GM12878 (cell line): ENCODE results near the gene PPP5C. TPM values are rescaled to one million over a fixed set of nuclear protein-coding genes. Genes with fewer than 3 reads are reported as not detected.
A peak's percentile ranks its signal among the peaks of the same experiment; 100 is the strongest.

Experiments used
- FOXK2 ChIP-seq: fragments of 450-650 bp; IDR thresholded peaks from 2 replicates; pipeline ENCODE4 v1.6.1; 2017; ENCODE audit warnings: mild to moderate bottlenecking, moderate library complexity
- KDM1A ChIP-seq: fragments of 200-600 bp; sonication (generic); IDR thresholded peaks from 2 replicates; pipeline ENCODE4 v1.6.1; 2016; ENCODE audit warnings: borderline replicate concordance
- SPI1 ChIP-seq: IDR thresholded peaks from 2 replicates; pipeline ENCODE4 v1.6.1; 2011; ENCODE audit warnings: low read depth, mild to moderate bottlenecking, low read length, moderate library complexity, borderline replicate concordance; ENCODE audit not compliant: insufficient read depth
- TARDBP ChIP-seq: IDR thresholded peaks from 2 replicates; pipeline ENCODE4 v1.6.1; 2016; ENCODE audit warnings: borderline replicate concordance
- polyA plus RNA-seq, 11 experiments: library from polyadenylated mRNA; depleted of rRNA in 4 of 11; unstranded in 6 of 11; stranded (reverse) in 5 of 11; fragments of >200 nt; fragmentation: Nextera tagmentation in 4 of 11; fragmentation: Illumina TruSeq in 1 of 11; extraction: Ambion mirVana in 4 of 11; extraction: Trizol in 1 of 11; gene quantifications; 1 replicate in 1 of 11; 2 replicates in 10 of 11; pipeline versions ENCODE4 v1.2.1 to v1.2.3, GENCODE V29; 2011 to 2016; ENCODE audit warnings: inconsistent platforms in 2 of 11, missing spikeins in 2 of 11, low read depth in 1 of 11
- total RNA-seq, 4 experiments: library from RNA; depleted of rRNA in 3 of 4; stranded (reverse); fragments of >200 nt in 3 of 4; fragmentation: Illumina TruSeq in 1 of 4; extraction: Trizol in 1 of 4; gene quantifications; 2 replicates each; pipeline versions ENCODE4 v1.2.1 to v1.2.3, GENCODE V29; 2013 to 2021
- TF ChIP-seq, protein P1 (sequence below): fragments of 450-650 bp; formaldehyde crosslinking; IDR thresholded peaks from 2 replicates; pipeline ENCODE4 v1.4.0; 2022; ENCODE audit warnings: mild to moderate bottlenecking, moderate library complexity
- TF ChIP-seq, protein P2 (sequence below): fragments of 450-650 bp; IDR thresholded peaks from 2 replicates; pipeline ENCODE4 v1.6.1; 2017; ENCODE audit warnings: mild to moderate bottlenecking, moderate library complexity
- TF ChIP-seq, protein P3 (sequence below): IDR thresholded peaks from 2 replicates; pipeline ENCODE4 v1.6.1; 2012; ENCODE audit warnings: mild to moderate bottlenecking, low read depth, low read length

The PPP5C gene
- total and polyA plus RNA-seq, 10 of the 15 experiments (the other 5 are each of a cell fraction or from before 2014, with no cell fraction given) = 1.1 to 154 (median 94.5) TPM

DNA sequence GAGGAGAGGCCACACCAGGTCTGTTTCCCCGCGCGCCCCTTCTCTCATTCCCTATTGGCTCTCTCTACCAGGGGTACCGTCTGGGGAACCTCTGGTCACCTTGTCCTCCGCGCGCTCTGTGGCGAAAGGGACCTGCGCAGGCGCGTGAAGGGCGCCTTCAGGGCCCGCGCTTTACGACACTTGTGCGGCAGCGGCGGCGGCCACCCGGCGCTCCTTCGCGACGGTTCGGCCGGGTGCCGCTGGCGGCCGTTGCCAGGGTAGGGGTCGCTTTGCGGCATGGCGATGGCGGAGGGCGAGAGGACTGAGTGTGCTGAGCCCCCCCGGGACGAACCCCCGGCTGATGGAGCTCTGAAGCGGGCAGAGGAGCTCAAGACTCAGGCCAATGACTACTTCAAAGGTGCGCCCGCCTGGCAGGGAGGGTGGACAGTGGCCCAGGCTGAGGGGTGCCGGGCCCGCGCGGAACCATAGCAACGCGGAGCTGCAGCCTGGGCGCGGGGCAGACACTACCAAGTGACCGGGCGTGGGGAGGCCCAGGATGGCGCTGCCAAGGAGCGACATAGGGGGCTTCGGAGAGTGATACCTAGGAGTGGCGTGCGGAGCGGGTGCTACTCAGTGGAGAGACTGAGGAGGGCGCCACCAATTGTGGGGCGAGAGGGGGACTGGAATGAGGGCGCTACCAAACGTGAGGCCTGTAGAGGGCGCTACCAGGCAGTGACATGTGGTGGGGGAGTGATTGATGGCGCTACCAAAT, at the start of gene PPP5C (continued):
- TF ChIP-seq, protein P1, sequence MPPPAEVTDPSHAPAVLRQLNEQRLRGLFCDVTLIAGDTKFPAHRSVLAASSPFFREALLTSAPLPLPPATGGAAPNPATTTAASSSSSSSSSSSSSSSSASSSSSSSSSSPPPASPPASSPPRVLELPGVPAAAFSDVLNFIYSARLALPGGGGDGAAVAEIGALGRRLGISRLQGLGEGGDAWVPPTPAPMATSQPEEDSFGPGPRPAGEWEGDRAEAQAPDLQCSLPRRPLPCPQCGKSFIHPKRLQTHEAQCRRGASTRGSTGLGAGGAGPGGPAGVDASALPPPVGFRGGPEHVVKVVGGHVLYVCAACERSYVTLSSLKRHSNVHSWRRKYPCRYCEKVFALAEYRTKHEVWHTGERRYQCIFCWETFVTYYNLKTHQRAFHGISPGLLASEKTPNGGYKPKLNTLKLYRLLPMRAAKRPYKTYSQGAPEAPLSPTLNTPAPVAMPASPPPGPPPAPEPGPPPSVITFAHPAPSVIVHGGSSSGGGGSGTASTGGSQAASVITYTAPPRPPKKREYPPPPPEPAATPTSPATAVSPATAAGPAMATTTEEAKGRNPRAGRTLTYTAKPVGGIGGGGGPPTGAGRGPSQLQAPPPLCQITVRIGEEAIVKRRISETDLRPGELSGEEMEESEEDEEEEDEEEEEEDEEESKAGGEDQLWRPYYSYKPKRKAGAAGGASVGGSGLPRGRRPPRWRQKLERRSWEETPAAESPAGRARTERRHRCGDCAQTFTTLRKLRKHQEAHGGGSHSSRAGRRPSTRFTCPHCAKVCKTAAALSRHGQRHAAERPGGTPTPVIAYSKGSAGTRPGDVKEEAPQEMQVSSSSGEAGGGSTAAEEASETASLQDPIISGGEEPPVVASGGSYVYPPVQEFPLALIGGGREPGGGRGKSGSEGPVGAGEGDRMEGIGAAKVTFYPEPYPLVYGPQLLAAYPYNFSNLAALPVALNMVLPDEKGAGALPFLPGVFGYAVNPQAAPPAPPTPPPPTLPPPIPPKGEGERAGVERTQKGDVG (CRISPR knock-in tag) = no peak
- TF ChIP-seq TARDBP = no peak
- TF ChIP-seq KDM1A = no peak
- TF ChIP-seq FOXK2 = peak; percentile 52
- TF ChIP-seq, protein P2, sequence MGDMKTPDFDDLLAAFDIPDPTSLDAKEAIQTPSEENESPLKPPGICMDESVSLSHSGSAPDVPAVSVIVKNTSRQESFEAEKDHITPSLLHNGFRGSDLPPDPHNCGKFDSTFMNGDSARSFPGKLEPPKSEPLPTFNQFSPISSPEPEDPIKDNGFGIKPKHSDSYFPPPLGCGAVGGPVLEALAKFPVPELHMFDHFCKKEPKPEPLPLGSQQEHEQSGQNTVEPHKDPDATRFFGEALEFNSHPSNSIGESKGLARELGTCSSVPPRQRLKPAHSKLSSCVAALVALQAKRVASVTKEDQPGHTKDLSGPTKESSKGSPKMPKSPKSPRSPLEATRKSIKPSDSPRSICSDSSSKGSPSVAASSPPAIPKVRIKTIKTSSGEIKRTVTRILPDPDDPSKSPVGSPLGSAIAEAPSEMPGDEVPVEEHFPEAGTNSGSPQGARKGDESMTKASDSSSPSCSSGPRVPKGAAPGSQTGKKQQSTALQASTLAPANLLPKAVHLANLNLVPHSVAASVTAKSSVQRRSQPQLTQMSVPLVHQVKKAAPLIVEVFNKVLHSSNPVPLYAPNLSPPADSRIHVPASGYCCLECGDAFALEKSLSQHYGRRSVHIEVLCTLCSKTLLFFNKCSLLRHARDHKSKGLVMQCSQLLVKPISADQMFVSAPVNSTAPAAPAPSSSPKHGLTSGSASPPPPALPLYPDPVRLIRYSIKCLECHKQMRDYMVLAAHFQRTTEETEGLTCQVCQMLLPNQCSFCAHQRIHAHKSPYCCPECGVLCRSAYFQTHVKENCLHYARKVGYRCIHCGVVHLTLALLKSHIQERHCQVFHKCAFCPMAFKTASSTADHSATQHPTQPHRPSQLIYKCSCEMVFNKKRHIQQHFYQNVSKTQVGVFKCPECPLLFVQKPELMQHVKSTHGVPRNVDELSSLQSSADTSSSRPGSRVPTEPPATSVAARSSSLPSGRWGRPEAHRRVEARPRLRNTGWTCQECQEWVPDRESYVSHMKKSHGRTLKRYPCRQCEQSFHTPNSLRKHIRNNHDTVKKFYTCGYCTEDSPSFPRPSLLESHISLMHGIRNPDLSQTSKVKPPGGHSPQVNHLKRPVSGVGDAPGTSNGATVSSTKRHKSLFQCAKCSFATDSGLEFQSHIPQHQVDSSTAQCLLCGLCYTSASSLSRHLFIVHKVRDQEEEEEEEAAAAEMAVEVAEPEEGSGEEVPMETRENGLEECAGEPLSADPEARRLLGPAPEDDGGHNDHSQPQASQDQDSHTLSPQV = peak; percentile 64; the same call in 1 of the 2 replicates
- TF ChIP-seq, protein P3, sequence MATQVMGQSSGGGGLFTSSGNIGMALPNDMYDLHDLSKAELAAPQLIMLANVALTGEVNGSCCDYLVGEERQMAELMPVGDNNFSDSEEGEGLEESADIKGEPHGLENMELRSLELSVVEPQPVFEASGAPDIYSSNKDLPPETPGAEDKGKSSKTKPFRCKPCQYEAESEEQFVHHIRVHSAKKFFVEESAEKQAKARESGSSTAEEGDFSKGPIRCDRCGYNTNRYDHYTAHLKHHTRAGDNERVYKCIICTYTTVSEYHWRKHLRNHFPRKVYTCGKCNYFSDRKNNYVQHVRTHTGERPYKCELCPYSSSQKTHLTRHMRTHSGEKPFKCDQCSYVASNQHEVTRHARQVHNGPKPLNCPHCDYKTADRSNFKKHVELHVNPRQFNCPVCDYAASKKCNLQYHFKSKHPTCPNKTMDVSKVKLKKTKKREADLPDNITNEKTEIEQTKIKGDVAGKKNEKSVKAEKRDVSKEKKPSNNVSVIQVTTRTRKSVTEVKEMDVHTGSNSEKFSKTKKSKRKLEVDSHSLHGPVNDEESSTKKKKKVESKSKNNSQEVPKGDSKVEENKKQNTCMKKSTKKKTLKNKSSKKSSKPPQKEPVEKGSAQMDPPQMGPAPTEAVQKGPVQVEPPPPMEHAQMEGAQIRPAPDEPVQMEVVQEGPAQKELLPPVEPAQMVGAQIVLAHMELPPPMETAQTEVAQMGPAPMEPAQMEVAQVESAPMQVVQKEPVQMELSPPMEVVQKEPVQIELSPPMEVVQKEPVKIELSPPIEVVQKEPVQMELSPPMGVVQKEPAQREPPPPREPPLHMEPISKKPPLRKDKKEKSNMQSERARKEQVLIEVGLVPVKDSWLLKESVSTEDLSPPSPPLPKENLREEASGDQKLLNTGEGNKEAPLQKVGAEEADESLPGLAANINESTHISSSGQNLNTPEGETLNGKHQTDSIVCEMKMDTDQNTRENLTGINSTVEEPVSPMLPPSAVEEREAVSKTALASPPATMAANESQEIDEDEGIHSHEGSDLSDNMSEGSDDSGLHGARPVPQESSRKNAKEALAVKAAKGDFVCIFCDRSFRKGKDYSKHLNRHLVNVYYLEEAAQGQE = no peak
- no peak for TF ChIP-seq SPI1
